SK-N-SH treated with all-trans-retinoic acid at 6 μM for 48 hours (cell line): ENCODE results near the gene ABCA3.

Experiments
- ATAC-seq: fragments of 200-7000 bp; cut with Tn5 transposase; 3 replicates; pipeline ENCODE4 v1.9.1; 2020; ENCODE audit warnings: mild to moderate bottlenecking, moderate library complexity
- BACH2 ChIP-seq: fragments of 250-450 bp; sonication (Bioruptor Pico); IDR thresholded peaks from 2 replicates; pipeline ENCODE4 v1.9.0; 2021; ENCODE audit warnings: mild to moderate bottlenecking, borderline replicate concordance
- CREB5 ChIP-seq: fragments of 250-450 bp; sonication (Bioruptor Pico); IDR thresholded peaks from 2 replicates; pipeline ENCODE4 v1.5.1; 2020; ENCODE audit warnings: low read depth, mild to moderate bottlenecking, moderate library complexity
- CSDC2 ChIP-seq: fragments of 250-450 bp; sonication (Bioruptor Pico); IDR thresholded peaks from 2 replicates; pipeline ENCODE4 v1.5.0; 2020; ENCODE audit warnings: mild to moderate bottlenecking, moderate library complexity
- GLIS3 ChIP-seq: fragments of 250-450 bp; sonication (Bioruptor Pico); IDR thresholded peaks from 2 replicates; pipeline ENCODE4 v1.5.0; 2020; ENCODE audit warnings: mild to moderate bottlenecking, moderate library complexity
- ISL1 ChIP-seq: fragments of 250-450 bp; sonication (Bioruptor Pico); IDR thresholded peaks from 2 replicates; pipeline ENCODE4 v2.1.2; 2022; ENCODE audit warnings: mild to moderate bottlenecking, moderate library complexity
- POU6F1 ChIP-seq: fragments of 250-450 bp; sonication (Bioruptor Pico); IDR thresholded peaks from 2 replicates; pipeline ENCODE4 v1.8.0; 2021; ENCODE audit warnings: low read depth, mild to moderate bottlenecking, moderate library complexity, borderline replicate concordance
- PPARA ChIP-seq: fragments of 250-450 bp; sonication (Bioruptor Pico); IDR thresholded peaks from 2 replicates; pipeline ENCODE4 v1.5.0; 2020; ENCODE audit warnings: mild to moderate bottlenecking, borderline replicate concordance
- RARB ChIP-seq: fragments of 250-450 bp; sonication (Bioruptor Pico); IDR thresholded peaks from 2 replicates; pipeline ENCODE4 v1.8.0; 2021; ENCODE audit warnings: mild to moderate bottlenecking, moderate library complexity
- SNAI2 ChIP-seq: fragments of 250-450 bp; sonication (Bioruptor Pico); IDR thresholded peaks from 2 replicates; pipeline ENCODE4 v1.5.0; 2020; ENCODE audit warnings: mild to moderate bottlenecking, moderate library complexity
- TCF4 ChIP-seq: fragments of 250-450 bp; sonication (Bioruptor Pico); IDR thresholded peaks from 2 replicates; pipeline ENCODE4 v1.8.0; 2021; ENCODE audit warnings: mild to moderate bottlenecking, moderate library complexity, borderline replicate concordance
- TOX ChIP-seq: fragments of 250-450 bp; sonication (Bioruptor Pico); IDR thresholded peaks from 2 replicates; pipeline ENCODE4 v1.8.0; 2021; ENCODE audit warnings: mild to moderate bottlenecking, moderate library complexity, borderline replicate concordance
- TSHZ2 ChIP-seq: fragments of 250-450 bp; sonication (Bioruptor Pico); IDR thresholded peaks from 2 replicates; pipeline ENCODE4 v1.5.0; 2020; ENCODE audit warnings: mild to moderate bottlenecking, moderate library complexity
- ZC3H10 ChIP-seq: fragments of 250-450 bp; sonication (Bioruptor Pico); IDR thresholded peaks from 2 replicates; pipeline ENCODE4 v1.5.1; 2021; ENCODE audit warnings: mild to moderate bottlenecking, moderate library complexity
- ZFP3 ChIP-seq: fragments of 250-450 bp; sonication (Bioruptor Pico); IDR thresholded peaks from 2 replicates; pipeline ENCODE4 v1.5.0; 2020; ENCODE audit warnings: mild to moderate bottlenecking, moderate library complexity
- ZFP30 ChIP-seq: fragments of 450-650 bp; formaldehyde crosslinking; IDR thresholded peaks from 2 replicates; pipeline ENCODE4 v1.5.0; 2022; ENCODE audit warnings: mild to moderate bottlenecking, moderate library complexity
- ZNF565 ChIP-seq: fragments of 450-650 bp; formaldehyde crosslinking; conservative IDR thresholded peaks from 2 replicates; pipeline ENCODE4 v1.5.0; 2020; ENCODE audit warnings: low read depth, mild to moderate bottlenecking, moderate library complexity
- ZNF70 ChIP-seq: fragments of 450-650 bp; formaldehyde crosslinking; IDR thresholded peaks from 2 replicates; pipeline ENCODE4 v1.5.0; 2020; ENCODE audit warnings: mild to moderate bottlenecking, moderate library complexity
- TF ChIP-seq, protein P1 (sequence below): fragments of 250-450 bp; sonication (Bioruptor Pico); IDR thresholded peaks from 2 replicates; pipeline ENCODE4 v1.8.0; 2020; ENCODE audit warnings: mild to moderate bottlenecking, moderate library complexity, borderline replicate concordance

Gene ABCA3

GRCh38 chr16:2253293-2253692 is 87.2 kb downstream of the ABCA3 start:
- no peak for TF ChIP-seq PPARA (CRISPR knock-in tag)
- TF ChIP-seq TCF4 (CRISPR knock-in tag), result no peak
- TF ChIP-seq TOX (CRISPR knock-in tag), result no peak
- TF ChIP-seq RARB, result no peak
- TF ChIP-seq SNAI2 (CRISPR knock-in tag), result no peak
- TF ChIP-seq ZC3H10 (CRISPR knock-in tag), result no peak
- no peak for TF ChIP-seq TSHZ2 (CRISPR knock-in tag)
- TF ChIP-seq, protein P1, sequence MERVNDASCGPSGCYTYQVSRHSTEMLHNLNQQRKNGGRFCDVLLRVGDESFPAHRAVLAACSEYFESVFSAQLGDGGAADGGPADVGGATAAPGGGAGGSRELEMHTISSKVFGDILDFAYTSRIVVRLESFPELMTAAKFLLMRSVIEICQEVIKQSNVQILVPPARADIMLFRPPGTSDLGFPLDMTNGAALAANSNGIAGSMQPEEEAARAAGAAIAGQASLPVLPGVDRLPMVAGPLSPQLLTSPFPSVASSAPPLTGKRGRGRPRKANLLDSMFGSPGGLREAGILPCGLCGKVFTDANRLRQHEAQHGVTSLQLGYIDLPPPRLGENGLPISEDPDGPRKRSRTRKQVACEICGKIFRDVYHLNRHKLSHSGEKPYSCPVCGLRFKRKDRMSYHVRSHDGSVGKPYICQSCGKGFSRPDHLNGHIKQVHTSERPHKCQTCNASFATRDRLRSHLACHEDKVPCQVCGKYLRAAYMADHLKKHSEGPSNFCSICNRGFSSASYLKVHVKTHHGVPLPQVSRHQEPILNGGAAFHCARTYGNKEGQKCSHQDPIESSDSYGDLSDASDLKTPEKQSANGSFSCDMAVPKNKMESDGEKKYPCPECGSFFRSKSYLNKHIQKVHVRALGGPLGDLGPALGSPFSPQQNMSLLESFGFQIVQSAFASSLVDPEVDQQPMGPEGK (CRISPR knock-in tag), result no peak
- no peak for TF ChIP-seq POU6F1 (CRISPR knock-in tag)
- no peak for TF ChIP-seq ZNF565
- TF ChIP-seq ISL1, result no peak
- no peak for ATAC-seq

DNA sequence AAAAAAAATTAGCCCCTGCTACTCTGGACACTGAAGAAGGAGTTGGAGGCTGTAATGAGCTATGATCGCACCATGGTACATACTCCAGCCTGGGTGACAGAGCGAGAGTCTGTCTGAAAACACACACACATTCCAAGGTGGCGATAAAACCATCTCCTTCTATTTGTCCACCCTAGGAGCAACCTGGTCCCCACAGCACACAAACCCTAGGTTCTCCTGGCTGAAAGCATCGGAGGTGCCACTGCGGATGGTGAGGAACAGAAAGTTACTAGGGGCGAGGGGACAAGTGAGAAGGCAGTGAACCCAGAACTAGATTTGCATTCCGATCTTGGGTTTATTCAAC is 87.8 kb downstream of the ABCA3 start:
- TF ChIP-seq, protein P1 (CRISPR knock-in tag), result no peak
- TF ChIP-seq ZC3H10 (CRISPR knock-in tag) (no peak), ZFP30 (CRISPR knock-in tag) (no peak), RARB (no peak), ZFP3 (CRISPR knock-in tag) (no peak), TSHZ2 (CRISPR knock-in tag) (no peak), CREB5 (CRISPR knock-in tag) (no peak), SNAI2 (CRISPR knock-in tag) (no peak), GLIS3 (CRISPR knock-in tag) (no peak), CSDC2 (no peak), ZNF70 (no peak), BACH2 (no peak), ISL1 (no peak), POU6F1 (CRISPR knock-in tag) (no peak), TOX (CRISPR knock-in tag) (no peak)
- ATAC-seq, result no peak
